K562 (cell line): Measurements from ENCODE around the gene POGZ.

Experiments used
- CEBPB ChIP-seq: fragments of 450-650 bp; IDR thresholded peaks from 2 replicates; pipeline ENCODE4 v1.6.1; 2016; ENCODE audit warnings: missing genetic modification characterization, missing compliant biosample characterization
- FOXM1 ChIP-seq, 2 experiments: fragments of 450-650 bp in 1 of 2; sonication (generic) in 1 of 2; formaldehyde crosslinking in 1 of 2; IDR thresholded peaks; 2 replicates each; pipeline versions ENCODE4 v1.6.1 to v1.9.0; 2017 to 2022; ENCODE audit warnings: low read depth in 2 of 2, mild to moderate bottlenecking in 2 of 2, missing genetic modification reagents in 1 of 2, moderate library complexity in 1 of 2
- TFAM ChIP-seq: fragments of 250-450 bp; sonication (Bioruptor Pico); conservative IDR thresholded peaks from 2 replicates; pipeline ENCODE4 v1.5.0; 2021; ENCODE audit warnings: mild to moderate bottlenecking, moderate library complexity
- TF ChIP-seq, protein P1 (sequence below): fragments of 200-600 bp; sonication (generic); IDR thresholded peaks from one replicate; pipeline ENCODE4 v1.6.1; 2012; ENCODE audit warnings: mild to moderate bottlenecking, low read depth, low read length, inconsistent platforms
- TF ChIP-seq, protein P2 (sequence below), 3 experiments: fragments of 200-800 bp in 1 of 3; fragments of 250-450 bp in 1 of 3; fragments of 450-650 bp in 1 of 3; sonication (Bioruptor Pico) in 1 of 3; sonication (Bioruptor generic) in 1 of 3; formaldehyde crosslinking in 1 of 3; IDR thresholded peaks; 2 replicates each; pipeline versions ENCODE4 v1.6.1 to v1.8.0; 2016 to 2022; ENCODE audit warnings: mild to moderate bottlenecking in 2 of 3, missing genetic modification characterization in 2 of 3, missing compliant biosample characterization in 1 of 3, moderate library complexity in 1 of 3

DNA sequence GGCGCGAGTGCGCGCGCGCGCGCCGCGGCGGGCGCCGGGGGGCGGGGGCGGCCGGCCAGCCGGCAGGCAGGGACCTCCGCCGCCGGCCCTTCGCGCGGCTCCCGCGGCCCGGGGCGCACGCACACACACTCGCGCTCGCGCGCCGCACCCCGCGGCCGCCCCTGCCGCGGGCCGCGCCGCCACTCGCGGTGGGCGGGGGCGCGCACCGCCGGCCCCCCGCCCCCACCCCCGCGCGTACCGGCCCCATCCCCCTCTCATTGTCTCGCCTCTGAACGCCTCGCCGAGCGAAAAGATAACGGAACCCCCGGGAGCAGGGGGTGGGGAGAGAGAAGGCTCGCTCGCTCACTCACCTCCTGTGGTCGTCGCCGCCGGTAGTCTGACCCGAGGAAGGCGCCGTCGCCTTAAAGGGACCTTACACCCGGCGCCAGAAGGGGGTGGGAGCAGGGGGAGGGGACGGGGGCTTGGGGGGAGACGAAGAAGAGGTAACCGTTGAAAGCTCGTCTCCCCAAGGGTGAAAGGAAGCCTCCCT lies 428 bp downstream of the POGZ start:
- TF ChIP-seq, protein P1, sequence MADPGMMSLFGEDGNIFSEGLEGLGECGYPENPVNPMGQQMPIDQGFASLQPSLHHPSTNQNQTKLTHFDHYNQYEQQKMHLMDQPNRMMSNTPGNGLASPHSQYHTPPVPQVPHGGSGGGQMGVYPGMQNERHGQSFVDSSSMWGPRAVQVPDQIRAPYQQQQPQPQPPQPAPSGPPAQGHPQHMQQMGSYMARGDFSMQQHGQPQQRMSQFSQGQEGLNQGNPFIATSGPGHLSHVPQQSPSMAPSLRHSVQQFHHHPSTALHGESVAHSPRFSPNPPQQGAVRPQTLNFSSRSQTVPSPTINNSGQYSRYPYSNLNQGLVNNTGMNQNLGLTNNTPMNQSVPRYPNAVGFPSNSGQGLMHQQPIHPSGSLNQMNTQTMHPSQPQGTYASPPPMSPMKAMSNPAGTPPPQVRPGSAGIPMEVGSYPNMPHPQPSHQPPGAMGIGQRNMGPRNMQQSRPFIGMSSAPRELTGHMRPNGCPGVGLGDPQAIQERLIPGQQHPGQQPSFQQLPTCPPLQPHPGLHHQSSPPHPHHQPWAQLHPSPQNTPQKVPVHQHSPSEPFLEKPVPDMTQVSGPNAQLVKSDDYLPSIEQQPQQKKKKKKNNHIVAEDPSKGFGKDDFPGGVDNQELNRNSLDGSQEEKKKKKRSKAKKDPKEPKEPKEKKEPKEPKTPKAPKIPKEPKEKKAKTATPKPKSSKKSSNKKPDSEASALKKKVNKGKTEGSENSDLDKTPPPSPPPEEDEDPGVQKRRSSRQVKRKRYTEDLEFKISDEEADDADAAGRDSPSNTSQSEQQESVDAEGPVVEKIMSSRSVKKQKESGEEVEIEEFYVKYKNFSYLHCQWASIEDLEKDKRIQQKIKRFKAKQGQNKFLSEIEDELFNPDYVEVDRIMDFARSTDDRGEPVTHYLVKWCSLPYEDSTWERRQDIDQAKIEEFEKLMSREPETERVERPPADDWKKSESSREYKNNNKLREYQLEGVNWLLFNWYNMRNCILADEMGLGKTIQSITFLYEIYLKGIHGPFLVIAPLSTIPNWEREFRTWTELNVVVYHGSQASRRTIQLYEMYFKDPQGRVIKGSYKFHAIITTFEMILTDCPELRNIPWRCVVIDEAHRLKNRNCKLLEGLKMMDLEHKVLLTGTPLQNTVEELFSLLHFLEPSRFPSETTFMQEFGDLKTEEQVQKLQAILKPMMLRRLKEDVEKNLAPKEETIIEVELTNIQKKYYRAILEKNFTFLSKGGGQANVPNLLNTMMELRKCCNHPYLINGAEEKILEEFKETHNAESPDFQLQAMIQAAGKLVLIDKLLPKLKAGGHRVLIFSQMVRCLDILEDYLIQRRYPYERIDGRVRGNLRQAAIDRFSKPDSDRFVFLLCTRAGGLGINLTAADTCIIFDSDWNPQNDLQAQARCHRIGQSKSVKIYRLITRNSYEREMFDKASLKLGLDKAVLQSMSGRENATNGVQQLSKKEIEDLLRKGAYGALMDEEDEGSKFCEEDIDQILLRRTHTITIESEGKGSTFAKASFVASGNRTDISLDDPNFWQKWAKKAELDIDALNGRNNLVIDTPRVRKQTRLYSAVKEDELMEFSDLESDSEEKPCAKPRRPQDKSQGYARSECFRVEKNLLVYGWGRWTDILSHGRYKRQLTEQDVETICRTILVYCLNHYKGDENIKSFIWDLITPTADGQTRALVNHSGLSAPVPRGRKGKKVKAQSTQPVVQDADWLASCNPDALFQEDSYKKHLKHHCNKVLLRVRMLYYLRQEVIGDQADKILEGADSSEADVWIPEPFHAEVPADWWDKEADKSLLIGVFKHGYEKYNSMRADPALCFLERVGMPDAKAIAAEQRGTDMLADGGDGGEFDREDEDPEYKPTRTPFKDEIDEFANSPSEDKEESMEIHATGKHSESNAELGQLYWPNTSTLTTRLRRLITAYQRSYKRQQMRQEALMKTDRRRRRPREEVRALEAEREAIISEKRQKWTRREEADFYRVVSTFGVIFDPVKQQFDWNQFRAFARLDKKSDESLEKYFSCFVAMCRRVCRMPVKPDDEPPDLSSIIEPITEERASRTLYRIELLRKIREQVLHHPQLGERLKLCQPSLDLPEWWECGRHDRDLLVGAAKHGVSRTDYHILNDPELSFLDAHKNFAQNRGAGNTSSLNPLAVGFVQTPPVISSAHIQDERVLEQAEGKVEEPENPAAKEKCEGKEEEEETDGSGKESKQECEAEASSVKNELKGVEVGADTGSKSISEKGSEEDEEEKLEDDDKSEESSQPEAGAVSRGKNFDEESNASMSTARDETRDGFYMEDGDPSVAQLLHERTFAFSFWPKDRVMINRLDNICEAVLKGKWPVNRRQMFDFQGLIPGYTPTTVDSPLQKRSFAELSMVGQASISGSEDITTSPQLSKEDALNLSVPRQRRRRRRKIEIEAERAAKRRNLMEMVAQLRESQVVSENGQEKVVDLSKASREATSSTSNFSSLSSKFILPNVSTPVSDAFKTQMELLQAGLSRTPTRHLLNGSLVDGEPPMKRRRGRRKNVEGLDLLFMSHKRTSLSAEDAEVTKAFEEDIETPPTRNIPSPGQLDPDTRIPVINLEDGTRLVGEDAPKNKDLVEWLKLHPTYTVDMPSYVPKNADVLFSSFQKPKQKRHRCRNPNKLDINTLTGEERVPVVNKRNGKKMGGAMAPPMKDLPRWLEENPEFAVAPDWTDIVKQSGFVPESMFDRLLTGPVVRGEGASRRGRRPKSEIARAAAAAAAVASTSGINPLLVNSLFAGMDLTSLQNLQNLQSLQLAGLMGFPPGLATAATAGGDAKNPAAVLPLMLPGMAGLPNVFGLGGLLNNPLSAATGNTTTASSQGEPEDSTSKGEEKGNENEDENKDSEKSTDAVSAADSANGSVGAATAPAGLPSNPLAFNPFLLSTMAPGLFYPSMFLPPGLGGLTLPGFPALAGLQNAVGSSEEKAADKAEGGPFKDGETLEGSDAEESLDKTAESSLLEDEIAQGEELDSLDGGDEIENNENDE = no peak
- TF ChIP-seq TFAM (CRISPR knock-in tag) (no peak), CEBPB (tag) (no peak), FOXM1 (IDR thresholded peaks at IDR 0.05; ENCODE audit: low read depth) (no peak), FOXM1 (CRISPR knock-in tag; IDR thresholded peaks at IDR 0.05; ENCODE audit: low read depth) (no peak)
- TF ChIP-seq, protein P2, sequence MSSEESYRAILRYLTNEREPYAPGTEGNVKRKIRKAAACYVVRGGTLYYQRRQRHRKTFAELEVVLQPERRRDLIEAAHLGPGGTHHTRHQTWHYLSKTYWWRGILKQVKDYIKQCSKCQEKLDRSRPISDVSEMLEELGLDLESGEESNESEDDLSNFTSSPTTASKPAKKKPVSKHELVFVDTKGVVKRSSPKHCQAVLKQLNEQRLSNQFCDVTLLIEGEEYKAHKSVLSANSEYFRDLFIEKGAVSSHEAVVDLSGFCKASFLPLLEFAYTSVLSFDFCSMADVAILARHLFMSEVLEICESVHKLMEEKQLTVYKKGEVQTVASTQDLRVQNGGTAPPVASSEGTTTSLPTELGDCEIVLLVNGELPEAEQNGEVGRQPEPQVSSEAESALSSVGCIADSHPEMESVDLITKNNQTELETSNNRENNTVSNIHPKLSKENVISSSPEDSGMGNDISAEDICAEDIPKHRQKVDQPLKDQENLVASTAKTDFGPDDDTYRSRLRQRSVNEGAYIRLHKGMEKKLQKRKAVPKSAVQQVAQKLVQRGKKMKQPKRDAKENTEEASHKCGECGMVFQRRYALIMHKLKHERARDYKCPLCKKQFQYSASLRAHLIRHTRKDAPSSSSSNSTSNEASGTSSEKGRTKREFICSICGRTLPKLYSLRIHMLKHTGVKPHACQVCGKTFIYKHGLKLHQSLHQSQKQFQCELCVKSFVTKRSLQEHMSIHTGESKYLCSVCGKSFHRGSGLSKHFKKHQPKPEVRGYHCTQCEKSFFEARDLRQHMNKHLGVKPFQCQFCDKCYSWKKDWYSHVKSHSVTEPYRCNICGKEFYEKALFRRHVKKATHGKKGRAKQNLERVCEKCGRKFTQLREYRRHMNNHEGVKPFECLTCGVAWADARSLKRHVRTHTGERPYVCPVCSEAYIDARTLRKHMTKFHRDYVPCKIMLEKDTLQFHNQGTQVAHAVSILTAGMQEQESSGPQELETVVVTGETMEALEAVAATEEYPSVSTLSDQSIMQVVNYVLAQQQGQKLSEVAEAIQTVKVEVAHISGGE (CRISPR knock-in tag; IDR thresholded peaks at IDR 0.05) = no peak
